GM20000 (cell line): ENCODE measurements around the gene EFNA5.

ENCODE experiments used
- DNase-seq: peaks from one replicate; pipeline ENCODE4 v3.0.0; 2012; ENCODE audit warnings: low spot score
- TF ChIP-seq, protein P1 (sequence below): IDR thresholded peaks from 2 replicates; pipeline ENCODE4 v1.5.1; 2012; ENCODE audit warnings: mild to moderate bottlenecking, control low read depth; ENCODE audit errors: extremely low read depth, missing control alignments

EFNA5 gene

DNA sequence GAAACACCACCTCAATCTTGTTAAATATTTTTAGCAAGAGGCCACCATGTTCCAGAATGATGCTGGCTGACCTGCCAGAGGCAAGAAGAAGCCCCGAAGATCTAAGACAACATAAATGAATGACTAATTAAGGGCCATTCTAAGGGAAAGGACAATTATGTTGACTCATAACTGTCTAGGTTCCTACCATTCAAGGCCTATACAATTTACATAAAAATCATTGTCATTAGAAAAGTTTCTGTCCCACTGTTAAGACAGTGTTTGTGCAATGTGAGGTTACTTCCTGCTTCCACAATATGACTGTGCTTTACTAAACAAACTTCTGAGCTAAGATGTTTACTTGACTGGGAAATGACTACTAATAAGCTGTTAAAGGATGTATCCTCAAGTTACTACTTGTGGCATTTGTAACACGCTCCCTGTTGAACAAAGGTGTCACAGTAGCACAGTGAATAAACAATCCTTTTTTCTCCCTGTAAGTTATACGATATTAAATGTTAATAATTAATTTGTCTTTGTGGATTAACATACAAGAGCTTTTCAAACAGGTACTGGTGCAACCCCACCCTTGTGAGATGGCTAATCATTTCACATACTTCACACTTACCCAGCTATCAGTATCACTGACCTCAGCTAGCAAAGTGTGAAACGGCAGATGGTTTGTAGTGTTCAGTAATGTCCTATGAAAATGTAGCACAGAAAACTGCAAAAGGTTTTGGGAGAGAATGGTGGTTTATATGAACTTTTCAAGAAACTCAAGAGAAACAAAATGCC lies 195.8 kb downstream of the EFNA5 start:
- TF ChIP-seq, protein P1, sequence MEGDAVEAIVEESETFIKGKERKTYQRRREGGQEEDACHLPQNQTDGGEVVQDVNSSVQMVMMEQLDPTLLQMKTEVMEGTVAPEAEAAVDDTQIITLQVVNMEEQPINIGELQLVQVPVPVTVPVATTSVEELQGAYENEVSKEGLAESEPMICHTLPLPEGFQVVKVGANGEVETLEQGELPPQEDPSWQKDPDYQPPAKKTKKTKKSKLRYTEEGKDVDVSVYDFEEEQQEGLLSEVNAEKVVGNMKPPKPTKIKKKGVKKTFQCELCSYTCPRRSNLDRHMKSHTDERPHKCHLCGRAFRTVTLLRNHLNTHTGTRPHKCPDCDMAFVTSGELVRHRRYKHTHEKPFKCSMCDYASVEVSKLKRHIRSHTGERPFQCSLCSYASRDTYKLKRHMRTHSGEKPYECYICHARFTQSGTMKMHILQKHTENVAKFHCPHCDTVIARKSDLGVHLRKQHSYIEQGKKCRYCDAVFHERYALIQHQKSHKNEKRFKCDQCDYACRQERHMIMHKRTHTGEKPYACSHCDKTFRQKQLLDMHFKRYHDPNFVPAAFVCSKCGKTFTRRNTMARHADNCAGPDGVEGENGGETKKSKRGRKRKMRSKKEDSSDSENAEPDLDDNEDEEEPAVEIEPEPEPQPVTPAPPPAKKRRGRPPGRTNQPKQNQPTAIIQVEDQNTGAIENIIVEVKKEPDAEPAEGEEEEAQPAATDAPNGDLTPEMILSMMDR, result no peak
- no peak for DNase-seq

DNA sequence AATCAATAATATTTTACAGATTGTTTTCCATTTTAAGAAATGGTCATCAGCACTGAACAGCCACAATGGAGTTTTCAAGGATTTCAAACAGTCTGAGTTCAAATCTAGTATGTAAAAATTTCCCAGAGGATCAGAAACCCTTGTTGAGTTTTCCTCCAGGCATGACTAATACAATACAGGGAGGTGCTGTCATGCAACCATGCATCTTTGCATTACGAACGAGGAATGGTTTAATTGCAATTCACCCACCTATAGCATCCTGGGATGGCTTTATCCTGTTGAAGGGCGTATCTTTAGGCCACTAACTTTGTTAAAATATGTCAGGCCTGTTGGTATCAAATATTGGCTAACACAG lies 196.4 kb downstream of the EFNA5 start:
- no peak for DNase-seq
- TF ChIP-seq, protein P1, result no peak

DNA sequence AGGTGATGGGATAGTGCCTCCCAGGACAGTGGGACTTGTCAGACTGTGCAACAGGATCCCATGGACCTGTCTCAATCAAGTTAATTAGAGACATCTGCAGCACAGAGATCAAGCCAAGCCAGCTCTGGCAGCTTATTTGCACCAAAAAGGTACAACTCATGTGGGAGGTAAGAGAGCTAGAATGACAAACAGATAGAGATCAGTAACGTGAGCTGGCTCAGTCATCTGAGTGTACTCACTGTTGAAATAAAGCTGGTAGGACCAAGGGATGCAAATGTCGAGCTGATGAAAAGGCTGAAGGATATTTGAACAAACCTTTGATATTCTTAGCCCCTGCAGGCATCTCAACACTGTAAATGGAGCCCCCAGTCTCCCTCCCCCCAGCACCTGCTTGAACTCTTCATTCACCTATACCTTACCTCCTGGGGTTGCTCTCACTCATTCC lies 198.1 kb downstream of the EFNA5 start:
- DNase-seq, result no peak

DNA sequence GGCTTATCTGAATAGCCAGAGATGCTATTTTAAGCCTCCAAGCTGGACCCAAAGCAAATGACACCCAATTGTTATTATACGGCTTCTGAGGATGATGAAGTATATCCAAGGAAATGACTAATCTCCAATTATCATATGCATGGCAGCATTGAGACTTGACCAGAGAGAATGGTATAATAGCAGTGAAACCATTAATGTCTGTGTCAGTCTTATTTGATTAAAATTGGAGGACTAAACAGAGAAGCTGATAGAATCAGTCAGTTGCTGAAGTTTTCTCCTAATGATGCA lies 200.5 kb downstream of the EFNA5 start:
- no peak for DNase-seq

More for the DNA sequence above, 198.1 kb downstream of the EFNA5 start:
- TF ChIP-seq, protein P1, result no peak

DNA sequence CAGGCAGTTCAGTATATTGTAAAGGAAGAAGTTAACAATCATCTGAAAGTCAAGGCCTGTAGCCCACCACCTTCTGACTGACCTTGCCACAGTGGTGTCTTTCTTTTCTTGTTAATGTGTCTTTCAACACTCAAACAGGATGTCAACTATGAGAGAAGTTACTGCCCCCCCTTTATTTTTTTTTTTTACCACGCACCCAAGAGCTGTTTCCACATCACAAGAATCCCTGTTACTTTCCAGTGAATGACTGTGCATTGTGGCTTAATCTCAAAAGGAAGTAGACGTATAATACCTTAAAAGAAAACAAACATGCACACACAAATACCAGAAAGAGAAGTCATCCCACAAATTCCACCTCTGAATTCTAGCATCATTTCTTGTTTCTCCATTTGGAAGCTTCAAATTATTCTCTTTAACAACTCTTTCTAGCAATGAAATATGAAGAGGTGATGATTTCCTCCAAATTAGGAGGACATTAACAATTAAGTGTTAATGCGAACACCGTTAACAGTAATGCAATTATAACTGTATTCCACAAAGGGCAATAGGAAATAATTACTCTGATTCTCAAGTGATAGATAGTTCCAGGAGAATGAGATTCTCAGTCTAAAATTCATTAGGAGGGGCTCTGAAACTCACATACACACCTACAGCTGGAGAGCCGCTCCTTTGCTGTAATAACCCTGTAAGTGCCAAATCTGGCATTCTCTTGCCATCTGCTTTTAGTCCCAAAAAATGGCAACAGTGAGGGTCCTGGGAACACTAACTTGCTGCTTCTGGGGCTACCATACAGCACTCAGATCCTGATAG lies 201.0 kb downstream of the EFNA5 start:
- TF ChIP-seq, protein P1, result no peak
- DNase-seq, result no peak

More for the DNA sequence above, 200.5 kb downstream of the EFNA5 start:
- TF ChIP-seq, protein P1, result no peak

DNA sequence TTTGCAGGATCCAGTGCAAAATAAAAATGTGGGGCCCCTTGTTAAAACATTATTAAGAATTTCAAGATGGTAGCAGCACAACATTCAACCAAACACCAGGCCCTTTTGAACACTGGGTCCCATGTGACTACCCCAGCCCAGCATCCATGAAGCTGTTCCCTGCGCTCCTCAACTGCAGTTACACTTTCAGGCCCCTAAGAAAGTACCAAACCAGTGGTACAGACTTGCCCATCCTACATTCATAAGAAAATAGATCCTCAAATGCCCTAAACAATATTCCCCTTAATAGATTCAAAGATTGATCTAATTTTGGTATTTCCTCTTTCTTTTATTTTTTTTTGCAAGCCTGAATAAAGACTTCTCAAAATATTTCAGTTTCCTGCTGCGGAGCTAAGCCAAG lies 201.7 kb downstream of the EFNA5 start:
- no peak for DNase-seq
- TF ChIP-seq, protein P1, result no peak

DNA sequence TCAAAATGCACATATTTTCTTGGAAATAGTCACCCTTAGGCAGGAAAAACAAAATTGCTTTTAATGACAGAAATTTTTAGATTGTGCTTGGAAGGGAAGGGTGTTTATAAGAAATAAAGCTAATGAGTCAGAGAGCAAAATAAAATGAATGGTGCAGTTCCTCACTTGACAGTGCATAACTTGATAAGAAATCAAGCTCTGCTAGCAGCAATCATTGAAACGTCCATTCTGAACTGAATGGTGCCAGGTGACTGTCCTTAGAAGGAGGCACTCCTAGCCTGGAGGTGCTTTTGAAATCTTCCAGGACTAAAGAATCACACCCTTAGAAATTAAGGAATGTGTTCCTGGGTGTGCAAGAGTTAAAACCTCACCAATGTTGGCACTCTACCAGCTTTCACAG lies 202.5 kb downstream of the EFNA5 start:
- DNase-seq, result no peak
- TF ChIP-seq, protein P1, result no peak
